GM12874 (cell line): ENCODE measurements around the gene CEP72.

Experiments used
- CTCF ChIP-seq: IDR thresholded peaks from 2 replicates; pipeline ENCODE4 v1.5.1; 2011; ENCODE audit warnings: low read depth, mild to moderate bottlenecking, control low read depth, low read length, moderate library complexity; ENCODE audit not compliant: insufficient read depth

CEP72 gene

GRCh38 chr5:664994-665360 is 52.8 kb downstream of the CEP72 start:
- no peak for TF ChIP-seq CTCF

GRCh38 chr5:665541-665955 is 53.4 kb downstream of the CEP72 start:
- no peak for TF ChIP-seq CTCF

- no peak for TF ChIP-seq CTCF
Observed at GRCh38 chr5:665956-666711, 54.0 kb downstream of the CEP72 start.

GRCh38 chr5:666816-667498 is 54.8 kb downstream of the CEP72 start:
- no peak for TF ChIP-seq CTCF

GRCh38 chr5:668283-668995 is 56.3 kb downstream of the CEP72 start:
- TF ChIP-seq CTCF, result no peak

- peak; percentile 86 for TF ChIP-seq CTCF
Observed at GRCh38 chr5:669111-669841, 57.1 kb downstream of the CEP72 start.
